ENCODE measurements around the gene ATP6V0C.

The ATP6V0C gene

DNA sequence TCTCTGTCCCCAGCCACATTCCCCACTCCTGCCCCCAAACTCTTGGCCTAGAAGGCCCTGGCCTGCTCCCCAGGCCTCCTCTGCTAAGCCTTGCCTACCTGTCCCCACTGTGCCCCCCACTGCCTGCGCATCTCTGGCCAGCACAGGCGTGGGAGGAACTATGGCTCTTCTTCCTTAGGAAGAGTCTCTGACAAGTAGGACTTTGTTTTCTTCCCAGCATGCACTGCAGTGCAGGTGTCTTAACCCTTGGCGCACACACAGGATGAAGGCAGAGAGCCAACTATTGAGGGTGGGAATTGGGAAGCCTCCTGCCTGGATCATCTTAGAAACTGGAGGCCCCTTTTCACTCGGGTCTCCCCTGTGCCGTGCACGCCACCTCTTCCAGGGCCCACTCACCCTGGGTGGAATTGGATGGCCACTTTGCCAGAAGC, 10.1 kb downstream of the ATP6V0C start:
- Histone ChIP-seq H3K27me3 (ENCODE audit: insufficient read depth, low read depth) (no peaks in the 10 kb centered on the region), H2AFZ (ENCODE audit: low read depth) (no peak overlapping the region), H3K36me3 (ENCODE audit: insufficient read depth) (no peaks in the 10 kb centered on the region), H3K79me2 (ENCODE audit: insufficient read depth, low read depth) (peaks cover 30% of the 10 kb centered on the region), H3K4me1 (ENCODE audit: low read depth, poor library complexity, severe bottlenecking) (peaks cover 7% of the 10 kb centered on the region), H3K27ac (no peak overlapping the region), H4K20me1 (ENCODE audit: insufficient read depth) (no peaks in the 10 kb centered on the region), H3K9ac (no peak overlapping the region), H3K4me2 (no peak overlapping the region), H3K4me3 (IDR thresholded peaks at IDR 0.05; ENCODE audit: insufficient read depth, low read depth, low read length) (no peak overlapping the region)
- no peak for TF ChIP-seq CTCF (conservative IDR thresholded peaks at IDR 0.05; ENCODE audit: low read depth, low read length)

DNA sequence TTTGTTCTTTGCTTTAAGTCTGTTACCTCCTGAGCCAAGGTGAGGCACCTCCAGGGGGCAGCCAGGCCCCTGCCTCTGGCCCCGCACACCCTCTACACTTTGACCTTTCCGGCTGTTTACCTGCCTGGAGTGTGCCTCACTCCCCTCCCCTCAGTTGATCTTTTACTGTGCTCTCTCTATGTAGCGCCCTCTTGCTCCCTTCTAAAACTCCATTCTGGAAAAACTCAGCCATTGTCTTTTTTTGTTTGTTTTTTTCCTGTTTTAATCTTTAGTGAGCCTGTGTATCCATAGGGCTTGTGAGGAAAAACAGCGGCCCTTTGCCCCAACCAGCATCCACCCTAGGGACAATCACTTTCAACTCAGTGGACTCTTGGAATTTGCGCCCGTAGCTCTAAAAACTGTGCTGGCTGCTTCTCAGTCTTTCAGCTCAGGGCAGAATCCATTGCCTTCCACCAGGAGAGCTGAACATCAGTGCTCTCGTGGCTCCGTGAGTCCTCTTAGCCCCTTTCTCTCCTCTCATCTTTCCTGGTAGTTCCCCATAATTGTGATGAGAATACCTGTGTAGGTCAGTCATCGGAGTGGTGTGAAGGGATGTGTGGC, 10.7 kb downstream of the ATP6V0C start:
- Histone ChIP-seq H3K27me3 (ENCODE audit: insufficient read depth, low read depth) (no peaks in the 10 kb centered on the region), H3K4me2 (no peak overlapping the region), H4K20me1 (ENCODE audit: insufficient read depth) (no peaks in the 10 kb centered on the region), H3K27ac (no peak overlapping the region), H3K9ac (no peak overlapping the region), H3K4me3 (IDR thresholded peaks at IDR 0.05; ENCODE audit: insufficient read depth, low read depth, low read length) (no peak overlapping the region), H3K4me1 (ENCODE audit: low read depth, poor library complexity, severe bottlenecking) (peaks cover 7% of the 10 kb centered on the region), H3K79me2 (ENCODE audit: insufficient read depth, low read depth) (peaks cover 24% of the 10 kb centered on the region), H3K36me3 (ENCODE audit: insufficient read depth) (no peaks in the 10 kb centered on the region), H2AFZ (ENCODE audit: low read depth) (no peak overlapping the region)
- TF ChIP-seq CTCF (conservative IDR thresholded peaks at IDR 0.05; ENCODE audit: low read depth, low read length): no peak

DNA sequence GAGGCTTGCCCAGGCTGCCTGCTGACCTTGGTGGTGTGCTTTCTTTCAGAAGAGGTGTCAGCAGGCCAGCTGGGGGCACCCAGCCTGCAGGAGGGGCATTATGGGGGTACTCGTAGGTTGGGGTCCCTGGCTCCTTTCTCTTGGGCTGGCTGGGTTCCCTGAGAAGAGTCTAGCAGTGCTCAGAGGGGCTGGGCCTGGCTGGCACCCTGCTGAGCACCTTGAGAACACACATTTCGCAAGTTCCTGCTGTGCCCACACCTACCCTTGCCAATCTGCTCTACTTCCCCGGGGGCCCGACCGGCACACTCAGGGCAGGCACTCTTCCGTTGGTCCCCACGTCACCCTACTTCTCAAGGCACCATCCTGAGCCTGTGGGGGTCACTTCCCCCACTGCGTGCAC, 12.4 kb downstream of the ATP6V0C start:
- H3K36me3 ChIP-seq (ENCODE audit: insufficient read depth): no peaks in the 10 kb centered on the region
- no peak overlapping the region for H2AFZ ChIP-seq (ENCODE audit: low read depth)
- no peak overlapping the region for H3K4me2 ChIP-seq
- peaks cover 13% of the 10 kb centered on the region for H3K4me1 ChIP-seq (ENCODE audit: low read depth, poor library complexity, severe bottlenecking)
- no peaks in the 10 kb centered on the region for H3K27me3 ChIP-seq (ENCODE audit: insufficient read depth, low read depth)
- H3K27ac ChIP-seq: no peak overlapping the region
- H3K79me2 ChIP-seq (ENCODE audit: insufficient read depth, low read depth): peaks cover 13% of the 10 kb centered on the region
- H3K9ac ChIP-seq: no peak overlapping the region
- TF ChIP-seq CTCF (conservative IDR thresholded peaks at IDR 0.05; ENCODE audit: low read depth, low read length): no peak
- no peaks in the 10 kb centered on the region for H4K20me1 ChIP-seq (ENCODE audit: insufficient read depth)
- H3K4me3 ChIP-seq (IDR thresholded peaks at IDR 0.05; ENCODE audit: insufficient read depth, low read depth, low read length): no peak overlapping the region

DNA sequence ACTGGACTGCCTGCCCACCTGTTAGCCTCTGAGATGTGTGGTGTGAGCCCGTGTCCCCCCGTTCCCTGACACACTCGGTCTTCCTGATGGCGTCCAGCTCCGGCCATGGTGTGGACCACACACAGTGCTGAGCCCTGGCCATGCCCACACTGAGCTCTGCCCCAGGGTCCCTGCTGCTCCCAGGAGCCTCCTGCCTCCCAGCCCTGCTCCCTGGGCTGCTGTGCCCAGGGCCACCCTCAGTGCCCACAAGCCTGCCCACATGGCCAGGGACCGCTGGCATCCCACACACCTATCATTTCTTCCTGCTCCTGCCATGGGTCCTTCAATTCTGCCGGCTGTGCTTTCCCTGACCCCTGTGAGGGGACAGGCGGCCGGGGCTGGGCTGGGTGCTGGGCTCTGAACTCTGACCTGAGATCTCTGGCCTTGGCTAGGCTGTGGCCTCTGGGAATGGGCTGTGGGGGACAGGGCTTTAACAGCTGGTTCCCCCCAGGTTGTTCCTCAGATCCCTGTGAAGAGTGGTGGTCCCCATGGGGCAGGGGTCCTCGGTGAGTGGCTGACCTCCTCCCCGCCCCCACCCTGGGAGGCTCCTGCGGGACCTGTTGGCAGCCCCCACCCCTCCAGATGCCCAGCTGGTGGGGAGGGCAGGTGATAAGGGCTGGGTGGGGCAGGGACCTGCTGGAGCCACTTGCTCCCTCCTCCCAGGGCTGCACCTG, 13.5 kb downstream of the ATP6V0C start:
- Histone ChIP-seq H3K4me1 (ENCODE audit: low read depth, poor library complexity, severe bottlenecking) (peaks cover 8% of the 10 kb centered on the region), H3K27me3 (ENCODE audit: insufficient read depth, low read depth) (no peaks in the 10 kb centered on the region), H3K36me3 (ENCODE audit: insufficient read depth) (no peaks in the 10 kb centered on the region)

More for the DNA sequence above, 13.5 kb downstream of the ATP6V0C start:
- Histone ChIP-seq H4K20me1 (ENCODE audit: insufficient read depth) (no peaks in the 10 kb centered on the region), H3K4me2 (no peak overlapping the region), H3K79me2 (ENCODE audit: insufficient read depth, low read depth) (peaks cover 3% of the 10 kb centered on the region), H3K27ac (no peak overlapping the region), H2AFZ (ENCODE audit: low read depth) (no peak overlapping the region), H3K9ac (no peak overlapping the region), H3K4me3 (IDR thresholded peaks at IDR 0.05; ENCODE audit: insufficient read depth, low read depth, low read length) (no peak overlapping the region)
- no peak for TF ChIP-seq CTCF (conservative IDR thresholded peaks at IDR 0.05; ENCODE audit: low read depth, low read length)

All from KMS-11 (cell line).